Rectal smooth muscle tissue (tissue), 1 donor: ENCODE data around the gene CUL9.
"Not testable (repeated sequence)": the region's sequence is repeated elsewhere in the genome, so short reads cannot be mapped to it uniquely, and the experiment has no call there.

ENCODE experiments used
- H3K27ac ChIP-seq: one replicate; pipeline ENCODE4 v1.7.0; 2013; ENCODE audit warnings: low read depth, low read length, inconsistent platforms
- H3K27me3 ChIP-seq: one replicate; pipeline ENCODE4 v1.7.0; 2013; ENCODE audit warnings: low read length; ENCODE audit not compliant: control insufficient read depth, insufficient read depth
- H3K36me3 ChIP-seq: one replicate; pipeline ENCODE4 v1.7.0; 2013; ENCODE audit warnings: low read length; ENCODE audit not compliant: control insufficient read depth, insufficient read depth
- H3K4me1 ChIP-seq: one replicate; pipeline ENCODE4 v1.7.0; 2013; ENCODE audit warnings: low read length; ENCODE audit not compliant: control insufficient read depth, insufficient read depth
- H3K4me3 ChIP-seq: one replicate; pipeline ENCODE4 v1.7.0; 2013; ENCODE audit warnings: low read length
- H3K9ac ChIP-seq: one replicate; pipeline ENCODE4 v1.7.0; 2013; ENCODE audit warnings: low read length

The CUL9 gene

GRCh38 chr6:43181942-43182860 lies at the start of gene CUL9:
CUL9 (plus strand) TSS chr6:43182196; CDS start chr6:43184311, 2,115 bp downstream.
- Histone ChIP-seq H3K4me1 (peaks cover 13% of the 10 kb centered on the region), H3K36me3 (peaks cover 29% of the 10 kb centered on the region), H3K9ac (peak within 1 kb of the TSS; percentile 60), H3K4me3 (peak within 1 kb of the TSS; percentile 91), H3K27me3 (no peaks in the 10 kb centered on the region), H3K27ac (peak within 1 kb of the TSS; percentile 80)

GRCh38 chr6:43138267-43138666 lies 43.7 kb upstream of the CUL9 start:
- Histone ChIP-seq H3K4me3 (no peak overlapping the region), H3K4me1 (peaks cover 3% of the 10 kb centered on the region), H3K9ac (no peak overlapping the region), H3K27ac (no peak overlapping the region), H3K27me3 (no peaks in the 10 kb centered on the region), H3K36me3 (no peaks in the 10 kb centered on the region)

- H3K9ac ChIP-seq, H3K27ac ChIP-seq, H3K36me3 ChIP-seq, H3K4me3 ChIP-seq, H3K27me3 ChIP-seq, H3K4me1 ChIP-seq: not testable (repeated sequence)
Measured at GRCh38 chr6:43139973-43140372, 42.0 kb upstream of the CUL9 start.

GRCh38 chr6:43141644-43142043 lies 40.4 kb upstream of the CUL9 start:
- H3K9ac ChIP-seq = no peak overlapping the region
- no peaks in the 10 kb centered on the region for H3K36me3 ChIP-seq
- no peak overlapping the region for H3K27ac ChIP-seq
- H3K27me3 ChIP-seq = no peaks in the 10 kb centered on the region
- no peak overlapping the region for H3K4me3 ChIP-seq
- peaks cover 10% of the 10 kb centered on the region for H3K4me1 ChIP-seq

GRCh38 chr6:43142101-43142500 lies 39.9 kb upstream of the CUL9 start:
- Histone ChIP-seq H3K27me3 (no peaks in the 10 kb centered on the region), H3K9ac (no peak overlapping the region), H3K4me3 (no peak overlapping the region), H3K36me3 (no peaks in the 10 kb centered on the region), H3K4me1 (peaks cover 10% of the 10 kb centered on the region), H3K27ac (no peak overlapping the region)

- peaks cover 10% of the 10 kb centered on the region for H3K4me1 ChIP-seq
- H3K27ac ChIP-seq = peak overlapping the region; percentile 41
- peak overlapping the region; percentile 2 for H3K4me3 ChIP-seq
- H3K9ac ChIP-seq = peak overlapping the region; percentile 3
- H3K27me3 ChIP-seq = no peaks in the 10 kb centered on the region
- no peaks in the 10 kb centered on the region for H3K36me3 ChIP-seq
Measured at GRCh38 chr6:43143235-43144128, 38.5 kb upstream of the CUL9 start.

GRCh38 chr6:43144879-43145278 lies 37.1 kb upstream of the CUL9 start:
- no peak overlapping the region for H3K27ac ChIP-seq
- H3K9ac ChIP-seq = no peak overlapping the region
- H3K27me3 ChIP-seq = no peaks in the 10 kb centered on the region
- no peaks in the 10 kb centered on the region for H3K36me3 ChIP-seq
- no peak overlapping the region for H3K4me3 ChIP-seq
- H3K4me1 ChIP-seq = peaks cover 10% of the 10 kb centered on the region

GRCh38 chr6:43146261-43146660 lies 35.7 kb upstream of the CUL9 start:
- Histone ChIP-seq H3K27ac (no peak overlapping the region), H3K27me3 (no peaks in the 10 kb centered on the region), H3K4me3 (no peak overlapping the region), H3K9ac (no peak overlapping the region), H3K36me3 (no peaks in the 10 kb centered on the region), H3K4me1 (peaks cover 10% of the 10 kb centered on the region)

GRCh38 chr6:43146709-43147688 lies 35.0 kb upstream of the CUL9 start:
- no peaks in the 10 kb centered on the region for H3K27me3 ChIP-seq
- H3K27ac ChIP-seq = no peak overlapping the region

GRCh38 chr6:43147691-43148477 lies 34.1 kb upstream of the CUL9 start:
- no peaks in the 10 kb centered on the region for H3K36me3 ChIP-seq
- H3K4me1 ChIP-seq = peaks cover 10% of the 10 kb centered on the region
- no peaks in the 10 kb centered on the region for H3K27me3 ChIP-seq
- no peak overlapping the region for H3K4me3 ChIP-seq
- H3K9ac ChIP-seq = no peak overlapping the region
- H3K27ac ChIP-seq = no peak overlapping the region

More at GRCh38 chr6:43146709-43147688, 35.0 kb upstream of the CUL9 start:
- peaks cover 10% of the 10 kb centered on the region for H3K4me1 ChIP-seq
- H3K4me3 ChIP-seq = no peak overlapping the region
- H3K36me3 ChIP-seq = no peaks in the 10 kb centered on the region
- no peak overlapping the region for H3K9ac ChIP-seq

GRCh38 chr6:43149265-43149664 lies 32.7 kb upstream of the CUL9 start:
- Histone ChIP-seq H3K27ac (no peak overlapping the region), H3K27me3 (no peaks in the 10 kb centered on the region), H3K4me1 (no peaks in the 10 kb centered on the region), H3K4me3 (no peak overlapping the region), H3K9ac (no peak overlapping the region), H3K36me3 (no peaks in the 10 kb centered on the region)
